Measurements from ENCODE around the gene MBOAT2. TPM values are rescaled to one million over a fixed set of nuclear protein-coding genes. Genes with fewer than 3 reads are reported as not detected.

Gene MBOAT2
- total RNA-seq, 1 experiment from 2014 or later, result 30.7 TPM

- ATAC-seq (no peak), DNase-seq (no peak)
- ChIA-PET CTCF (no interaction called here), POLR2A (ENCODE audit: unreplicated experiment) (no interaction called here)
- no peak overlapping the region for H3K9ac ChIP-seq (ENCODE audit: low read length)
- intact Hi-C loops (cut with micrococcal nuclease), result no loop called here
- no TSS peak for BruUV-seq (replicated peaks)
- H3K4me2 ChIP-seq (ENCODE audit: low read length), result no peak overlapping the region
- peaks cover 19% of the 10 kb centered on the region for H3F3A ChIP-seq (ENCODE audit: low read length, unreplicated experiment)
- TF ChIP-seq, protein P1, sequence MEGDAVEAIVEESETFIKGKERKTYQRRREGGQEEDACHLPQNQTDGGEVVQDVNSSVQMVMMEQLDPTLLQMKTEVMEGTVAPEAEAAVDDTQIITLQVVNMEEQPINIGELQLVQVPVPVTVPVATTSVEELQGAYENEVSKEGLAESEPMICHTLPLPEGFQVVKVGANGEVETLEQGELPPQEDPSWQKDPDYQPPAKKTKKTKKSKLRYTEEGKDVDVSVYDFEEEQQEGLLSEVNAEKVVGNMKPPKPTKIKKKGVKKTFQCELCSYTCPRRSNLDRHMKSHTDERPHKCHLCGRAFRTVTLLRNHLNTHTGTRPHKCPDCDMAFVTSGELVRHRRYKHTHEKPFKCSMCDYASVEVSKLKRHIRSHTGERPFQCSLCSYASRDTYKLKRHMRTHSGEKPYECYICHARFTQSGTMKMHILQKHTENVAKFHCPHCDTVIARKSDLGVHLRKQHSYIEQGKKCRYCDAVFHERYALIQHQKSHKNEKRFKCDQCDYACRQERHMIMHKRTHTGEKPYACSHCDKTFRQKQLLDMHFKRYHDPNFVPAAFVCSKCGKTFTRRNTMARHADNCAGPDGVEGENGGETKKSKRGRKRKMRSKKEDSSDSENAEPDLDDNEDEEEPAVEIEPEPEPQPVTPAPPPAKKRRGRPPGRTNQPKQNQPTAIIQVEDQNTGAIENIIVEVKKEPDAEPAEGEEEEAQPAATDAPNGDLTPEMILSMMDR (conservative IDR thresholded peaks at IDR 0.05; ENCODE audit: low read depth, low read length), result no peak
- TF ChIP-seq EZH2 (IDR thresholded peaks at IDR 0.05; ENCODE audit: low read length, unreplicated experiment) (no peak), EZH2phosphoT487 (IDR thresholded peaks at IDR 0.05; ENCODE audit: borderline replicate concordance, low read length) (no peak)
- H3K4me1 ChIP-seq (ENCODE audit: insufficient read depth, low read length), result peaks cover 23% of the 10 kb centered on the region
- no peaks in the 10 kb centered on the region for H3K9me2 ChIP-seq (replicated peaks; ENCODE audit: low read length)
- no peak overlapping the region for H3K4me3 ChIP-seq (ENCODE audit: low read length)
- H4K20me1 ChIP-seq (ENCODE audit: low read length), result no peaks in the 10 kb centered on the region
- H3K27me3 ChIP-seq (ENCODE audit: low read length), result no peaks in the 10 kb centered on the region
- H3K27ac ChIP-seq (ENCODE audit: low read length), result no peak overlapping the region
- peaks cover 40% of the 10 kb centered on the region for H3K36me3 ChIP-seq (ENCODE audit: low read depth, low read length)
- no peaks in the 10 kb centered on the region for H3K79me2 ChIP-seq (ENCODE audit: low read length)
- H3K9me3 ChIP-seq (ENCODE audit: low read length), result no peaks in the 10 kb centered on the region
- H2AFZ ChIP-seq (ENCODE audit: low read length), result no peak overlapping the region
These were observed 197.9 kb downstream of the MBOAT2 start for GRCh38 chr2:8805278-8806210.

DNA sequence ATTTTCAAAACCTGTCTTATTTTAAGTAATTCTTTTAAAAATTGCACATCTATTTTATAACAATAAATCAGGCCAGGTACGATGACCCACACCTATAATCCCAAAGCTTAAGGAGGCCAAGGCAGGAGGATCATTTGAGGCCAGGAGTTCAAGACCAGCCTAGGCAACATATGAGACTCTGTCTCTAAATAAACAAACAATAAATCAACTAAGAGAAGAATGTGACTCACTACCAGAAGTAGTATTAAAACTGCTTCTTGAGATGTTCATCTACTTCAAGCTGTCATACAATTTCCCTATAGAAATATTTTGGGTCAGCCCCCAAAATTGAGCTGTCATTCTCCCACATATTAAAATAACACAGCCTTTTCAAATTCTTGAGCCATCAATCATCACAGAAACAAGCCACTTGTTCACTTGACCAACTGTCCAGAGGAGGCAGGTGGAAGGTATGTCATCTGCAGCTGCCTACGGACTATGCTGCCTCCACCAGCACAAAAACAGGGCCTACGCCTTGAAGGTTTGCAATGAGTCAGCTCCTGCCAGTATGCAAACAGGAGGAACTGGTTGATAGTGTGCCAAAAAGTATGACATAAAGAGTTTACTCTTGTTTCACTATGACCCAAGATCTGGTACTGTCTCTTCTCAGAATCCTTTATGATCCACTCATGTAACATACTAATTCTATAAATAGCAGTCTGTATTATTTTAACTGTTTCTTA lies 199.7 kb downstream of the MBOAT2 start:
- Histone ChIP-seq H3K27ac (ENCODE audit: low read length) (peak overlapping the region; percentile 63), H3F3A (ENCODE audit: low read length, unreplicated experiment) (peaks cover 19% of the 10 kb centered on the region), H3K4me3 (ENCODE audit: low read length) (no peak overlapping the region), H3K79me2 (ENCODE audit: low read length) (no peaks in the 10 kb centered on the region), H3K36me3 (ENCODE audit: low read depth, low read length) (peaks cover 38% of the 10 kb centered on the region), H3K27me3 (ENCODE audit: low read length) (no peaks in the 10 kb centered on the region), H3K4me1 (ENCODE audit: insufficient read depth, low read length) (peaks cover 23% of the 10 kb centered on the region), H3K9me3 (ENCODE audit: low read length) (no peaks in the 10 kb centered on the region), H4K20me1 (ENCODE audit: low read length) (no peaks in the 10 kb centered on the region), H3K9me2 (replicated peaks; ENCODE audit: low read length) (no peaks in the 10 kb centered on the region), H3K4me2 (ENCODE audit: low read length) (no peak overlapping the region), H3K9ac (ENCODE audit: low read length) (no peak overlapping the region), H2AFZ (ENCODE audit: low read length) (no peak overlapping the region)
- intact Hi-C loops (cut with micrococcal nuclease), result no loop called here
- ChIA-PET CTCF (no interaction called here), POLR2A (ENCODE audit: unreplicated experiment) (interaction anchor here (0.6 to 0.7 kb wide), 2 partner anchors 19 to 197 kb away, joined by 3 read pairs; no protein-coding TSS in a partner anchor)
- DNase-seq (peak; percentile 99), ATAC-seq (peak; percentile 100)
- BruUV-seq (replicated peaks), result TSS peak; percentile 75
- TF ChIP-seq EZH2 (IDR thresholded peaks at IDR 0.05; ENCODE audit: low read length, unreplicated experiment) (no peak), EZH2phosphoT487 (IDR thresholded peaks at IDR 0.05; ENCODE audit: borderline replicate concordance, low read length) (no peak)
- TF ChIP-seq, protein P1 (conservative IDR thresholded peaks at IDR 0.05; ENCODE audit: low read depth, low read length), result no peak; the same call in 1 of the 2 replicates
